HepG2 (cell line): ENCODE data around the gene RHBDL3. TPM values are rescaled to one million over a fixed set of nuclear protein-coding genes. Genes with fewer than 3 reads are reported as not detected.

Source experiments
- ATAC-seq: fragments of 200-7000 bp; cut with Tn5 transposase; 3 replicates; pipeline ENCODE4 v1.9.1; 2020; ENCODE audit warnings: mild to moderate bottlenecking, moderate library complexity
- BruUV-seq: library from RNA; stranded (reverse); fragments of 400-500 nt; replicated peaks from 2 replicates; lab custom pipeline; 2021; lab: Mats Ljungman, UMichigan
- CTCF ChIA-PET: fragments of 300-600 bp; formaldehyde crosslinking; extraction: SDS; loops from one replicate; lab custom pipeline; 2021; ENCODE audit warnings: low total read pairs, inconsistent platforms, low intra/inter-chr PET ratio; lab: Yijun Ruan, JAX
- POLR2A ChIA-PET: fragments of 350-600 bp; sonication (Branson Sonifier 250); formaldehyde crosslinking; loops from one replicate; lab custom pipeline; 2020; ENCODE audit warnings: antibody characterized with exemption, inconsistent platforms; lab: Yijun Ruan, JAX
- DNase-seq: peaks from one replicate; pipeline ENCODE4 v3.0.0-alpha.2; 2015; ENCODE audit warnings: low spot score
- FAIRE-seq: peaks from 3 replicates; lab custom pipeline; 2011; peaks lifted over from hg19 to GRCh38; lab: Jason Lieb, UNC
- H2AFZ ChIP-seq: one replicate; pipeline ENCODE4 v1.6.1; 2011; ENCODE audit warnings: low read length, inconsistent platforms
- H3K27ac ChIP-seq: fragments of 300-600 bp; 3 replicates; pipeline ENCODE4 v1.8.0; 2011; ENCODE audit warnings: mixed run types, mild to moderate bottlenecking, mixed read lengths, low read length, inconsistent platforms; ENCODE audit not compliant: insufficient read depth; ENCODE audit errors: extremely low read length
- H3K27me3 ChIP-seq, 2 experiments: fragments of 200-600 bp in 1 of 2; 2 replicates in 1 of 2; 3 replicates in 1 of 2; pipeline versions ENCODE4 v1.6.0 to v1.8.0; 2011; ENCODE audit warnings: low read length in 2 of 2, mild to moderate bottlenecking in 2 of 2, moderate library complexity in 2 of 2, inconsistent platforms in 1 of 2; ENCODE audit not compliant: insufficient read depth in 2 of 2, control insufficient read depth in 1 of 2
- H3K36me3 ChIP-seq, 2 experiments: fragments of 200-600 bp in 1 of 2; replicated peaks in 1 of 2; 2 replicates in 1 of 2; 3 replicates in 1 of 2; pipeline versions ENCODE4 v1.5.1 to v1.8.0; 2011; ENCODE audit warnings: low read length in 2 of 2, inconsistent platforms in 1 of 2; ENCODE audit not compliant: insufficient read depth in 2 of 2, control insufficient read depth in 1 of 2
- H3K4me1 ChIP-seq: 2 replicates; pipeline ENCODE4 v1.5.1; 2012; ENCODE audit warnings: low read length, inconsistent platforms; ENCODE audit not compliant: insufficient read depth
- H3K4me2 ChIP-seq: 2 replicates; pipeline ENCODE4 v1.6.0; 2011; ENCODE audit warnings: low read depth, low read length, inconsistent platforms
- H3K4me3 ChIP-seq, 3 experiments: fragments of 200-600 bp in 1 of 3; sonication (generic), shearing (Covaris generic) in 1 of 3; replicated peaks in 1 of 3; 2 replicates each; pipeline ENCODE4 v1.5.1; 2011 to 2016; ENCODE audit warnings: low read length in 3 of 3, inconsistent platforms in 2 of 3, low read depth in 2 of 3, mild to moderate bottlenecking in 2 of 3, control low read depth in 1 of 3, mixed read lengths in 1 of 3; ENCODE audit not compliant: insufficient read depth in 1 of 3
- H3K79me2 ChIP-seq: one replicate; pipeline ENCODE4 v1.6.1; 2011; ENCODE audit warnings: low read length, inconsistent platforms; ENCODE audit not compliant: insufficient read depth
- H3K9ac ChIP-seq: 2 replicates; pipeline ENCODE4 v1.6.0; 2011; ENCODE audit warnings: mild to moderate bottlenecking, low read depth, low read length, inconsistent platforms; ENCODE audit not compliant: insufficient read depth
- H3K9me3 ChIP-seq: 2 replicates; pipeline ENCODE4 v1.5.1; 2012; ENCODE audit warnings: mild to moderate bottlenecking, low read length
- H4K20me1 ChIP-seq: 2 replicates; pipeline ENCODE4 v1.6.0; 2011; ENCODE audit warnings: inconsistent platforms, mild to moderate bottlenecking, low read length, moderate library complexity; ENCODE audit not compliant: insufficient read depth
- ATF5 ChIP-seq: sonication (generic); formaldehyde crosslinking; IDR thresholded peaks from 2 replicates; pipeline ENCODE4 v1.4.0; 2020; ENCODE audit warnings: mild to moderate bottlenecking, low read depth, missing genetic modification reagents
- CHD2 ChIP-seq: IDR thresholded peaks from 2 replicates; pipeline ENCODE4 v1.6.1; 2011; ENCODE audit warnings: low read depth, low read length, improper control_type of control experiment
- DBP ChIP-seq: sonication (generic); formaldehyde crosslinking; IDR thresholded peaks from 2 replicates; pipeline ENCODE4 v1.4.0; 2020; ENCODE audit warnings: missing genetic modification reagents; ENCODE audit errors: not compliant biosample characterization
- DNMT1 ChIP-seq: sonication (generic); formaldehyde crosslinking; IDR thresholded peaks from 2 replicates; pipeline ENCODE4 v1.5.1; 2020; ENCODE audit warnings: mild to moderate bottlenecking, missing genetic modification reagents
- ERF ChIP-seq: IDR thresholded peaks from 2 replicates; pipeline ENCODE4 v1.6.1; 2018; ENCODE audit warnings: missing biosample characterization, missing genetic modification reagents
- ESRRA ChIP-seq: sonication (generic); formaldehyde crosslinking; IDR thresholded peaks from 2 replicates; pipeline ENCODE4 v1.5.1; 2020; ENCODE audit warnings: mild to moderate bottlenecking, low read depth, missing genetic modification reagents
- ISL2 ChIP-seq: sonication (generic); formaldehyde crosslinking; IDR thresholded peaks from 2 replicates; pipeline ENCODE4 v1.5.0; 2020; ENCODE audit warnings: missing genetic modification reagents
- MXD4 ChIP-seq: IDR thresholded peaks from 2 replicates; pipeline ENCODE4 v1.6.1; 2016; ENCODE audit warnings: mild to moderate bottlenecking, missing biosample characterization, missing genetic modification reagents
- NCOR1 ChIP-seq: fragments of 200-600 bp; sonication (generic); IDR thresholded peaks from 2 replicates; pipeline ENCODE4 v1.7.0; 2017; ENCODE audit warnings: antibody characterized with exemption, low read length, borderline replicate concordance
- NFE2L2 ChIP-seq: fragments of 150-350 bp; IDR thresholded peaks from 2 replicates; pipeline ENCODE4 v1.6.1; 2014; ENCODE audit warnings: low read length
- POLR2AphosphoS5 ChIP-seq: IDR thresholded peaks from 2 replicates; pipeline ENCODE4 v1.6.1; 2012; ENCODE audit warnings: low read depth, low read length
- ZBTB42 ChIP-seq: sonication (generic); formaldehyde crosslinking; IDR thresholded peaks from 2 replicates; pipeline ENCODE4 v1.5.0; 2020; ENCODE audit warnings: mild to moderate bottlenecking, missing genetic modification reagents
- ZBTB43 ChIP-seq: sonication (generic); formaldehyde crosslinking; conservative IDR thresholded peaks from 2 replicates; pipeline ENCODE4 v1.4.0; 2020; ENCODE audit warnings: missing genetic modification reagents
- ZNF207 ChIP-seq: fragments of 450-650 bp; IDR thresholded peaks from 2 replicates; pipeline ENCODE4 v1.6.1; 2016; ENCODE audit warnings: antibody characterized with exemption, borderline replicate concordance
- ZNF879 ChIP-seq: sonication (generic); formaldehyde crosslinking; IDR thresholded peaks from 2 replicates; pipeline ENCODE4 v1.8.1; 2023; ENCODE audit warnings: missing genetic modification reagents
- WGBS: methylation state at CpG from one replicate; pipeline ENCODE4 v1.1.6; 2017; ENCODE audit warnings: low lambda C conversion rate; 5-methylcytosine and 5-hydroxymethylcytosine counted together
- in situ Hi-C: cut with HindIII; loops from 2 replicates; pipeline ENCODE4 v1.10.0; 2017; ENCODE audit warnings: low pct_unique_long_range_greater_than_20kb; ENCODE audit not compliant: extremely low pct_ligation_motif_present
- intact Hi-C: fragments of 100-400 bp; cut with micrococcal nuclease; formaldehyde crosslinking; loops from one replicate; pipeline ENCODE4 v1.10.0; 2022; ENCODE audit not compliant: unreplicated experiment
- polyA plus RNA-seq, 8 experiments: library from polyadenylated mRNA; depleted of rRNA in 3 of 8; stranded (reverse) in 7 of 8; unstranded in 1 of 8; fragments of >200 nt; fragmentation: Illumina TruSeq in 4 of 8; extraction: Trizol in 4 of 8; gene quantifications; 2 replicates each; pipeline versions ENCODE4 v1.2.1 to v1.2.3, GENCODE V29; 2011 to 2016; ENCODE audit warnings: low read depth in 4 of 8, missing spikeins in 1 of 8, mixed read lengths in 1 of 8; ENCODE audit not compliant: insufficient read depth in 1 of 8
- total RNA-seq, 5 experiments: library from RNA; depleted of rRNA; stranded (reverse); fragments of >200 nt; fragmentation: Illumina TruSeq; extraction: Trizol; gene quantifications; 2 replicates each; pipeline ENCODE4 v1.2.3, GENCODE V29; 2016; ENCODE audit warnings: low read depth in 1 of 5

RHBDL3 gene
- total and polyA plus RNA-seq, 2 of the 13 experiments (the other 11 are each of a cell fraction or from before 2014, with no cell fraction given): 0.09 TPM; not detected in 1

- ATAC-seq: no peak
Observed at GRCh38 chr17:32288615-32289014, 23.0 kb downstream of the RHBDL3 start.

More at GRCh38 chr17:32288615-32289014, 23.0 kb downstream of the RHBDL3 start:
- Histone ChIP-seq H3K4me1 (peaks cover 15% of the 10 kb centered on the region), H4K20me1 (no peaks in the 10 kb centered on the region), H3K36me3 (no peaks in the 10 kb centered on the region), H3K9ac (no peak overlapping the region), H3K79me2 (no peaks in the 10 kb centered on the region), H3K4me2 (no peak overlapping the region), H2AFZ (no peak overlapping the region), H3K4me3 (no peak overlapping the region), H3K9me3 (no peaks in the 10 kb centered on the region), H3K27ac (no peak overlapping the region), H3K27me3 (peaks cover 1 to 7% of the 10 kb centered on the region in 2 experiments; a peak in 1 of 5 replicates)
- 69% methylated on average over 6 of the region's 11 CpGs for WGBS
- BruUV-seq: no TSS peak
- in situ Hi-C loops: no loop called here
- TF ChIP-seq NFE2L2 (no peak), DBP (no peak), ATF5 (CRISPR knock-in tag) (no peak), DNMT1 (CRISPR knock-in tag) (no peak), ESRRA (CRISPR knock-in tag) (no peak), ZNF879 (CRISPR knock-in tag) (no peak), NCOR1 (no peak), CHD2 (no peak), MXD4 (CRISPR knock-in tag) (no peak), ISL2 (CRISPR knock-in tag) (no peak), POLR2AphosphoS5 (no peak), ZBTB43 (CRISPR knock-in tag) (no peak), ZBTB42 (no peak), ERF (CRISPR knock-in tag) (no peak), ZNF207 (no peak)
- ChIA-PET CTCF (interaction anchor here (1.6 kb wide), 1 partner anchor 31 kb away, joined by 3 read pairs; no protein-coding TSS in a partner anchor), POLR2A (no interaction called here)
- FAIRE-seq (no peak), DNase-seq (no peak)
- intact Hi-C loops: no loop called here
